HG03342 (cell line): ENCODE results near the gene RNFT2.
"Not testable (repeated sequence)": the region's sequence is repeated elsewhere in the genome, so short reads cannot be mapped to it uniquely, and the experiment has no call there.

Experiments
- ATAC-seq: cut with Tn5 transposase; IDR thresholded peaks from one replicate; pipeline ENCODE4 v1.9.1; 2021; ENCODE audit warnings: mild to moderate bottlenecking, moderate library complexity; ENCODE audit not compliant: unreplicated experiment

The RNFT2 gene

GRCh38 chr12:116739381-116739887, 1.3 kb downstream of the RNFT2 start:
- ATAC-seq, result no peak

- ATAC-seq, result not testable (repeated sequence)
Observed at GRCh38 chr12:116742787-116743186, 4.7 kb downstream of the RNFT2 start.

- ATAC-seq, result no peak
Observed at GRCh38 chr12:116744766-116745165, 6.7 kb downstream of the RNFT2 start.

- no peak for ATAC-seq
Observed at GRCh38 chr12:116745554-116745953, 7.4 kb downstream of the RNFT2 start.

- ATAC-seq, result no peak
Observed at GRCh38 chr12:116749884-116750283, 11.8 kb downstream of the RNFT2 start.

- no peak for ATAC-seq
Observed at GRCh38 chr12:116750298-116750697, 12.2 kb downstream of the RNFT2 start.

GRCh38 chr12:116754097-116754496, 16.0 kb downstream of the RNFT2 start:
- not testable (repeated sequence) for ATAC-seq

- not testable (repeated sequence) for ATAC-seq
Observed at GRCh38 chr12:116754783-116755182, 16.7 kb downstream of the RNFT2 start.

GRCh38 chr12:116759783-116760621, 21.9 kb downstream of the RNFT2 start:
- ATAC-seq, result no peak

GRCh38 chr12:116760622-116761020, 22.5 kb downstream of the RNFT2 start:
- no peak for ATAC-seq

- no peak for ATAC-seq
Observed at GRCh38 chr12:116761499-116761898, 23.4 kb downstream of the RNFT2 start.

- ATAC-seq, result no peak
Observed at GRCh38 chr12:116765271-116765670, 27.2 kb downstream of the RNFT2 start.

- ATAC-seq, result no peak
Observed at GRCh38 chr12:116766285-116766684, 28.2 kb downstream of the RNFT2 start.

- no peak for ATAC-seq
Observed at GRCh38 chr12:116766746-116767145, 28.6 kb downstream of the RNFT2 start.

- no peak for ATAC-seq
Observed at GRCh38 chr12:116771651-116772050, 33.5 kb downstream of the RNFT2 start.

- ATAC-seq, result no peak
Observed at GRCh38 chr12:116773276-116773731, 35.2 kb downstream of the RNFT2 start.

- no peak for ATAC-seq
Observed at GRCh38 chr12:116774020-116774419, 35.9 kb downstream of the RNFT2 start.

- no peak for ATAC-seq
Observed at GRCh38 chr12:116777245-116777644, 39.1 kb downstream of the RNFT2 start.

- no peak for ATAC-seq
Observed at GRCh38 chr12:116779597-116779996, 41.5 kb downstream of the RNFT2 start.

- no peak for ATAC-seq
Observed at GRCh38 chr12:116780942-116781341, 42.8 kb downstream of the RNFT2 start.

GRCh38 chr12:116783525-116784237, 45.6 kb downstream of the RNFT2 start:
- ATAC-seq, result no peak

GRCh38 chr12:116784238-116784612, 46.1 kb downstream of the RNFT2 start:
- ATAC-seq, result no peak
